ENCODE data around the gene BCL11A. TPM values are rescaled to one million over a fixed set of nuclear protein-coding genes. Genes with fewer than 3 reads are reported as not detected.

BCL11A gene
- polyA plus RNA-seq, 3 donors from 2014 or later = 0.14 to 0.69 (median 0.29) TPM

- Mint-ChIP-seq H3K9me3 (no peaks in the 10 kb centered on the region), H3K4me3 (peak overlapping the region; percentile 4 to 70 (median 57)), H3K27ac (peak overlapping the region in 1 of 6 donors; percentile 27), H3K27me3 (ENCODE audit: low read depth in 3 of 3) (peaks cover 0 to 17% (median 16%) of the 10 kb centered on the region in 3 donors), H3K4me1 (peaks cover 43 to 49% of the 10 kb centered on the region in 2 donors), H3K36me3 (no peaks in the 10 kb centered on the region)
- DNase-seq = peak in 1 of 3 donors; percentile 10
These were observed 69.3 kb downstream of the BCL11A start for GRCh38 chr2:60484133-60484645.

GRCh38 chr2:60483401-60483800, 70.1 kb downstream of the BCL11A start:
- DNase-seq = no peak
- Mint-ChIP-seq H3K4me3 (peak overlapping the region in 2 of 5 donors; percentile 2 to 18), H3K27me3 (ENCODE audit: low read depth in 3 of 3) (peaks cover 0 to 21% (median 16%) of the 10 kb centered on the region in 3 donors), H3K9me3 (no peaks in the 10 kb centered on the region), H3K27ac (no peak overlapping the region), H3K4me1 (peaks cover 43 to 49% of the 10 kb centered on the region in 2 donors), H3K36me3 (no peaks in the 10 kb centered on the region)

- Mint-ChIP-seq H3K36me3 (peaks cover 0 to 4% (median 0%) of the 10 kb centered on the region in 3 donors), H3K4me3 (peak overlapping the region; percentile 48 to 81 (median 77)), H3K27ac (peak overlapping the region in 1 of 6 donors; percentile 22), H3K4me1 (peaks cover 43 to 49% of the 10 kb centered on the region in 2 donors), H3K27me3 (ENCODE audit: low read depth in 3 of 3) (peaks cover 0 to 21% (median 16%) of the 10 kb centered on the region in 3 donors), H3K9me3 (no peaks in the 10 kb centered on the region)
- no peak for DNase-seq
These were observed 71.2 kb downstream of the BCL11A start for GRCh38 chr2:60482222-60482621.

GRCh38 chr2:60481257-60481656, 72.2 kb downstream of the BCL11A start:
- H3K4me1 Mint-ChIP-seq = peaks cover 43 to 49% of the 10 kb centered on the region in 2 donors
- peaks cover 0 to 21% (median 16%) of the 10 kb centered on the region in 3 donors for H3K27me3 Mint-ChIP-seq (ENCODE audit: low read depth in 3 of 3)
- no peaks in the 10 kb centered on the region for H3K9me3 Mint-ChIP-seq
- H3K36me3 Mint-ChIP-seq = peaks cover 0 to 4% (median 0%) of the 10 kb centered on the region in 3 donors
- H3K27ac Mint-ChIP-seq = peak overlapping the region in 5 of 6 donors; percentile 1 to 48 (median 21)
- peak overlapping the region; percentile 48 to 81 (median 77) for H3K4me3 Mint-ChIP-seq
- DNase-seq = peak; percentile 29 to 54 (median 32)

- DNase-seq = no peak
- H3K9me3 Mint-ChIP-seq = no peaks in the 10 kb centered on the region
- H3K4me1 Mint-ChIP-seq = peaks cover 43 to 49% of the 10 kb centered on the region in 2 donors
- H3K36me3 Mint-ChIP-seq = peaks cover 0 to 4% (median 0%) of the 10 kb centered on the region in 3 donors
- H3K27me3 Mint-ChIP-seq (ENCODE audit: low read depth in 3 of 3) = peaks cover 0 to 16% (median 15%) of the 10 kb centered on the region in 3 donors
- H3K4me3 Mint-ChIP-seq = peak overlapping the region; percentile 2 to 81 (median 77)
- H3K27ac Mint-ChIP-seq = peak overlapping the region in 1 of 6 donors; percentile 8
These were observed 73.2 kb downstream of the BCL11A start for GRCh38 chr2:60480089-60480773.

- Mint-ChIP-seq H3K4me3 (no peak overlapping the region), H3K4me1 (peaks cover 40 to 45% of the 10 kb centered on the region in 2 donors), H3K27me3 (ENCODE audit: low read depth in 3 of 3) (peaks cover 0 to 16% (median 15%) of the 10 kb centered on the region in 3 donors), H3K9me3 (no peaks in the 10 kb centered on the region), H3K27ac (peak overlapping the region in 1 of 6 donors; percentile 14), H3K36me3 (peaks cover 0 to 4% (median 0%) of the 10 kb centered on the region in 3 donors)
- DNase-seq = no peak
These were observed 74.0 kb downstream of the BCL11A start for GRCh38 chr2:60479226-60480088.

- DNase-seq = no peak
- Mint-ChIP-seq H3K9me3 (no peaks in the 10 kb centered on the region), H3K4me3 (no peak overlapping the region), H3K36me3 (peaks cover 0 to 4% (median 0%) of the 10 kb centered on the region in 3 donors), H3K27me3 (ENCODE audit: low read depth in 3 of 3) (peaks cover 0 to 20% (median 9%) of the 10 kb centered on the region in 3 donors), H3K4me1 (peaks cover 32 to 37% of the 10 kb centered on the region in 2 donors), H3K27ac (peak overlapping the region in 2 of 6 donors; percentile 2 to 14)
These were observed 74.8 kb downstream of the BCL11A start for GRCh38 chr2:60478660-60479059.

- Mint-ChIP-seq H3K27me3 (ENCODE audit: low read depth in 3 of 3) (peaks cover 0 to 10% (median 4%) of the 10 kb centered on the region in 3 donors), H3K4me1 (peaks cover 10 to 14% of the 10 kb centered on the region in 2 donors), H3K27ac (no peak overlapping the region), H3K9me3 (no peaks in the 10 kb centered on the region), H3K36me3 (peaks cover 0 to 4% (median 0%) of the 10 kb centered on the region in 3 donors), H3K4me3 (no peak overlapping the region)
- DNase-seq = no peak
These were observed 77.1 kb downstream of the BCL11A start for GRCh38 chr2:60476206-60476954.

- H3K9me3 Mint-ChIP-seq = no peaks in the 10 kb centered on the region
- no peak overlapping the region for H3K27ac Mint-ChIP-seq
- peaks cover 0 to 3% of the 10 kb centered on the region in 2 donors for H3K4me1 Mint-ChIP-seq
- no peak for DNase-seq
- peaks cover 0 to 4% (median 0%) of the 10 kb centered on the region in 3 donors for H3K36me3 Mint-ChIP-seq
- peaks cover 0 to 5% (median 4%) of the 10 kb centered on the region in 3 donors for H3K27me3 Mint-ChIP-seq (ENCODE audit: low read depth in 3 of 3)
- no peak overlapping the region for H3K4me3 Mint-ChIP-seq
These were observed 78.2 kb downstream of the BCL11A start for GRCh38 chr2:60475123-60475830.

GRCh38 chr2:60474301-60474700, 79.2 kb downstream of the BCL11A start:
- Mint-ChIP-seq H3K27ac (no peak overlapping the region), H3K9me3 (no peaks in the 10 kb centered on the region), H3K27me3 (ENCODE audit: low read depth in 3 of 3) (peaks cover 2 to 5% (median 4%) of the 10 kb centered on the region in 3 donors), H3K4me1 (no peaks in the 10 kb centered on the region), H3K36me3 (peaks cover 0 to 4% (median 0%) of the 10 kb centered on the region in 3 donors), H3K4me3 (no peak overlapping the region)
- DNase-seq = no peak

GRCh38 chr2:60473546-60473945, 79.9 kb downstream of the BCL11A start:
- peaks cover 0 to 2% of the 10 kb centered on the region in 2 donors for H3K4me1 Mint-ChIP-seq
- H3K27ac Mint-ChIP-seq = no peak overlapping the region
- H3K27me3 Mint-ChIP-seq (ENCODE audit: low read depth in 3 of 3) = peaks cover 0 to 8% (median 2%) of the 10 kb centered on the region in 3 donors
- no peak overlapping the region for H3K4me3 Mint-ChIP-seq
- H3K9me3 Mint-ChIP-seq = no peaks in the 10 kb centered on the region
- no peak for DNase-seq
- H3K36me3 Mint-ChIP-seq = peaks cover 0 to 4% (median 0%) of the 10 kb centered on the region in 3 donors

GRCh38 chr2:60472663-60473289, 80.7 kb downstream of the BCL11A start:
- Mint-ChIP-seq H3K4me1 (peaks cover 0 to 2% of the 10 kb centered on the region in 2 donors), H3K9me3 (no peaks in the 10 kb centered on the region), H3K36me3 (peaks cover 0 to 4% (median 0%) of the 10 kb centered on the region in 3 donors), H3K27me3 (ENCODE audit: low read depth in 3 of 3) (peaks cover 0 to 8% (median 2%) of the 10 kb centered on the region in 3 donors), H3K4me3 (no peak overlapping the region), H3K27ac (no peak overlapping the region)
- no peak for DNase-seq
